NCI-H187 (cell line): Measurements from ENCODE around the gene YAP1.
A peak's percentile ranks its signal among the peaks of the same experiment; 100 is the strongest.
"Not testable (repeated sequence)": the region's sequence is repeated elsewhere in the genome, so short reads cannot be mapped to it uniquely, and the experiment has no call there.

Source experiments
- DNase-seq, 2 experiments: peaks; one replicate each; lab custom pipeline; 2025; lab: John Stamatoyannopoulos, UW

Gene YAP1

GRCh38 chr11:102200325-102200724 lies 90.1 kb downstream of the YAP1 start:
- DNase-seq: not testable (repeated sequence)

GRCh38 chr11:102201776-102202175 lies 91.5 kb downstream of the YAP1 start:
- DNase-seq: no peak

- DNase-seq: no peak
Measured at GRCh38 chr11:102202972-102203371, 92.7 kb downstream of the YAP1 start.

- DNase-seq: no peak
Measured at GRCh38 chr11:102204174-102204573, 93.9 kb downstream of the YAP1 start.

- DNase-seq: no peak
Measured at GRCh38 chr11:102205805-102206204, 95.6 kb downstream of the YAP1 start.

GRCh38 chr11:102208835-102209234 lies 98.6 kb downstream of the YAP1 start:
- DNase-seq: no peak

- no peak for DNase-seq
Measured at GRCh38 chr11:102214623-102215022, 104.4 kb downstream of the YAP1 start.

- DNase-seq: no peak
Measured at GRCh38 chr11:102216433-102217075, 106.3 kb downstream of the YAP1 start.

- no peak for DNase-seq
Measured at GRCh38 chr11:102220728-102221467, 110.7 kb downstream of the YAP1 start.

GRCh38 chr11:102223859-102224258 lies 113.6 kb downstream of the YAP1 start:
- no peak for DNase-seq

- no peak for DNase-seq
Measured at GRCh38 chr11:102225689-102226568, 115.7 kb downstream of the YAP1 start.

GRCh38 chr11:102226702-102227490 lies 116.6 kb downstream of the YAP1 start:
- DNase-seq: no peak

GRCh38 chr11:102229510-102230123 lies 119.4 kb downstream of the YAP1 start:
- DNase-seq: no peak

GRCh38 chr11:102230186-102230585 lies 119.9 kb downstream of the YAP1 start:
- no peak for DNase-seq

GRCh38 chr11:102230911-102231310 lies 120.7 kb downstream of the YAP1 start:
- no peak for DNase-seq

- no peak for DNase-seq
Measured at GRCh38 chr11:102234779-102235439, 124.7 kb downstream of the YAP1 start.

GRCh38 chr11:102237096-102237735 lies 127.0 kb downstream of the YAP1 start:
- no peak for DNase-seq

- no peak for DNase-seq
Measured at GRCh38 chr11:102238391-102238821, 128.2 kb downstream of the YAP1 start.

- no peak for DNase-seq
Measured at GRCh38 chr11:102239448-102239847, 129.2 kb downstream of the YAP1 start.

GRCh38 chr11:102239911-102240310 lies 129.7 kb downstream of the YAP1 start:
- DNase-seq: peak in 1 of 2 experiments; percentile 22
